ENCODE measurements around the gene RHOG. TPM values are rescaled to one million over a fixed set of nuclear protein-coding genes. Genes with fewer than 3 reads are reported as not detected.

RHOG gene
- total and polyA plus RNA-seq, 9 of the 15 experiments (the other 6 are each of a cell fraction or from before 2014, with no cell fraction given): 22.6 to 162 (median 80.3) TPM

GRCh38 chr11:3807909-3808860 lies 32.6 kb downstream of the RHOG start, which contains the start of gene PGAP2 (continued):
- TF ChIP-seq ZNF165 (CRISPR knock-in tag; IDR thresholded peaks at IDR 0.05; ENCODE audit: borderline replicate concordance) (no peak), ZNF707 (CRISPR knock-in tag; conservative IDR thresholded peaks at IDR 0.05) (no peak), PCBP2 (IDR thresholded peaks at IDR 0.05; ENCODE audit: low read depth, low read length, poor library complexity, severe bottlenecking) (no peak), MECOM (CRISPR knock-in tag; IDR thresholded peaks at IDR 0.05) (peak; percentile 46; the same call in 1 of the 2 replicates), ATF7 (IDR thresholded peaks at IDR 0.05) (0 out of 2 replicates have a peak, but pooled peaks have one; percentile 26), E2F4 (CRISPR knock-in tag; IDR thresholded peaks at IDR 0.05; ENCODE audit: low read depth) (no peak), TCF3 (CRISPR knock-in tag; IDR thresholded peaks at IDR 0.05) (peak; percentile 17; the same call in 1 of the 2 replicates), SREBF2 (CRISPR knock-in tag; IDR thresholded peaks at IDR 0.05) (no peak), XRCC5 (IDR thresholded peaks at IDR 0.05; ENCODE audit: low read depth, low read length) (peak; percentile 73), MYBL2 (IDR thresholded peaks at IDR 0.05; ENCODE audit: low read depth) (no peak), MYBL2 (CRISPR knock-in tag; IDR thresholded peaks at IDR 0.05; ENCODE audit: borderline replicate concordance) (no peak), RCOR1 (IDR thresholded peaks at IDR 0.05; ENCODE audit: borderline replicate concordance in 1 of 2, low read depth in 2 of 2, low read length in 2 of 2) (peak in 1 of 2 experiments; percentile 83; a peak in 2 of 4 replicates), ZNF232 (CRISPR knock-in tag; IDR thresholded peaks at IDR 0.05) (no peak), MEF2D (tag; conservative IDR thresholded peaks at IDR 0.05; ENCODE audit: low read depth) (no peak), NBN (IDR thresholded peaks at IDR 0.05; ENCODE audit: low read depth) (0 out of 2 replicates have a peak, but pooled peaks have one; percentile 41), PRMT5 (CRISPR knock-in tag; IDR thresholded peaks at IDR 0.05) (no peak), HMG20B (CRISPR knock-in tag; IDR thresholded peaks at IDR 0.05) (no peak), LCOR (CRISPR knock-in tag; IDR thresholded peaks at IDR 0.05) (peak; percentile 62; the same call in 1 of the 2 replicates), ZNF583 (CRISPR knock-in tag; IDR thresholded peaks at IDR 0.05) (no peak), CXXC5 (CRISPR knock-in tag; IDR thresholded peaks at IDR 0.05) (peak; percentile 39; the same call in 1 of the 2 replicates), KHSRP (IDR thresholded peaks at IDR 0.05) (no peak), ZNF41 (CRISPR knock-in tag; conservative IDR thresholded peaks at IDR 0.05) (no peak), KDM5B (IDR thresholded peaks at IDR 0.05; ENCODE audit: insufficient replicate concordance, low read depth, low read length) (no peak), FOS (IDR thresholded peaks at IDR 0.05; ENCODE audit: extremely low read depth, insufficient read length) (no peak), ZNF764 (CRISPR knock-in tag; IDR thresholded peaks at IDR 0.05; ENCODE audit: low read depth) (no peak), POLR2G (IDR thresholded peaks at IDR 0.05; ENCODE audit: low read depth, low read length) (peak; percentile 69), MTA3 (IDR thresholded peaks at IDR 0.05; ENCODE audit: borderline replicate concordance) (peak; percentile 35; the same call in 1 of the 2 replicates), ZNF507 (tag; conservative IDR thresholded peaks at IDR 0.05) (no peak)
- TF ChIP-seq, protein P1, sequence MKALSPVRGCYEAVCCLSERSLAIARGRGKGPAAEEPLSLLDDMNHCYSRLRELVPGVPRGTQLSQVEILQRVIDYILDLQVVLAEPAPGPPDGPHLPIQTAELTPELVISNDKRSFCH (CRISPR knock-in tag; IDR thresholded peaks at IDR 0.05): no peak
- TF ChIP-seq, protein P1 (tag; IDR thresholded peaks at IDR 0.05): 0 out of 2 replicates have a peak, but pooled peaks have one; percentile 21

Measured in K562 (cell line).